Osteocyte (in vitro differentiated cells): Measurements from ENCODE around the gene PLCH2. TPM values are rescaled to one million over a fixed set of nuclear protein-coding genes. Genes with fewer than 3 reads are reported as not detected.

Experiments used
- DNase-seq: peaks from one replicate; pipeline ENCODE4 v3.0.0; 2021; ENCODE audit warnings: mixed read lengths; ENCODE audit not compliant: unreplicated experiment; ENCODE audit errors: extremely low spot score
- H3K27ac Mint-ChIP-seq: one replicate; pipeline ENCODE4 v1.8.0; 2021; ENCODE audit warnings: mild to moderate bottlenecking, mixed read lengths; ENCODE audit not compliant: unreplicated experiment
- H3K27me3 Mint-ChIP-seq: one replicate; pipeline ENCODE4 v1.8.0; 2021; ENCODE audit warnings: mixed read lengths; ENCODE audit not compliant: unreplicated experiment
- H3K36me3 Mint-ChIP-seq: one replicate; pipeline ENCODE4 v1.8.0; 2021; ENCODE audit warnings: mixed read lengths; ENCODE audit not compliant: unreplicated experiment
- H3K4me1 Mint-ChIP-seq: one replicate; pipeline ENCODE4 v1.8.0; 2021; ENCODE audit warnings: mixed read lengths; ENCODE audit not compliant: unreplicated experiment
- H3K4me3 Mint-ChIP-seq: one replicate; pipeline ENCODE4 v1.8.0; 2021; ENCODE audit warnings: mild to moderate bottlenecking, moderate library complexity, mixed read lengths; ENCODE audit not compliant: unreplicated experiment
- H3K9me3 Mint-ChIP-seq: one replicate; pipeline ENCODE4 v1.8.0; 2021; ENCODE audit warnings: mixed read lengths; ENCODE audit not compliant: unreplicated experiment
- CTCF ChIP-seq: fragments of 200-600 bp; sonication (generic); IDR thresholded peaks from 2 replicates; pipeline ENCODE4 v1.5.0; 2021; ENCODE audit warnings: antibody characterized with exemption, mild to moderate bottlenecking, moderate library complexity
- total RNA-seq: library from RNA; stranded (reverse); gene quantifications from 2 replicates; pipeline ENCODE4 v1.2.1, GENCODE V29; 2021

PLCH2 gene
- total RNA-seq, 1 donor from 2014 or later, result 12.6 TPM

GRCh38 chr1:2518528-2518927, 42.4 kb downstream of the PLCH2 start:
- Mint-ChIP-seq H3K27me3 (no peaks in the 10 kb centered on the region), H3K36me3 (peaks cover 23% of the 10 kb centered on the region), H3K4me3 (no peak overlapping the region), H3K9me3 (no peaks in the 10 kb centered on the region), H3K27ac (no peak overlapping the region), H3K4me1 (peaks cover 4% of the 10 kb centered on the region)
- no peak for TF ChIP-seq CTCF
- DNase-seq, result no peak

GRCh38 chr1:2519029-2519685, 43.1 kb downstream of the PLCH2 start:
- no peak for DNase-seq
- Mint-ChIP-seq H3K27me3 (no peaks in the 10 kb centered on the region), H3K4me3 (no peak overlapping the region), H3K4me1 (peaks cover 8% of the 10 kb centered on the region), H3K36me3 (peaks cover 23% of the 10 kb centered on the region), H3K27ac (no peak overlapping the region), H3K9me3 (no peaks in the 10 kb centered on the region)
- TF ChIP-seq CTCF, result no peak

- Mint-ChIP-seq H3K27me3 (no peaks in the 10 kb centered on the region), H3K36me3 (peaks cover 23% of the 10 kb centered on the region), H3K27ac (no peak overlapping the region), H3K4me1 (peaks cover 14% of the 10 kb centered on the region), H3K9me3 (no peaks in the 10 kb centered on the region), H3K4me3 (no peak overlapping the region)
- DNase-seq, result no peak
- TF ChIP-seq CTCF, result no peak
Observed at GRCh38 chr1:2519729-2520128, 43.6 kb downstream of the PLCH2 start.

GRCh38 chr1:2520206-2520605, 44.1 kb downstream of the PLCH2 start:
- Mint-ChIP-seq H3K4me1 (peaks cover 18% of the 10 kb centered on the region), H3K27ac (no peak overlapping the region), H3K27me3 (no peaks in the 10 kb centered on the region), H3K4me3 (no peak overlapping the region), H3K36me3 (peaks cover 23% of the 10 kb centered on the region), H3K9me3 (no peaks in the 10 kb centered on the region)
- no peak for TF ChIP-seq CTCF
- DNase-seq, result no peak

- Mint-ChIP-seq H3K36me3 (peaks cover 23% of the 10 kb centered on the region), H3K9me3 (no peaks in the 10 kb centered on the region), H3K27ac (no peak overlapping the region), H3K4me3 (no peak overlapping the region), H3K4me1 (peaks cover 20% of the 10 kb centered on the region), H3K27me3 (no peaks in the 10 kb centered on the region)
- no peak for TF ChIP-seq CTCF
- no peak for DNase-seq
Observed at GRCh38 chr1:2520806-2521205, 44.7 kb downstream of the PLCH2 start.
